Keratinocyte (primary cell): ENCODE results near the gene SKOR1. TPM values are rescaled to one million over a fixed set of nuclear protein-coding genes. Genes with fewer than 3 reads are reported as not detected.

ENCODE experiments used
- DNase-seq: peaks from one replicate; pipeline ENCODE4 v3.0.0-alpha.2; 2011; ENCODE audit warnings: low read depth, missing footprints, low spot score
- FAIRE-seq: peaks from 2 replicates; lab custom pipeline; 2011; peaks lifted over from hg19 to GRCh38; lab: Jason Lieb, UNC
- H2AFZ ChIP-seq: 2 replicates; pipeline ENCODE4 v1.6.0; 2012; ENCODE audit warnings: low read length, control low read depth, inconsistent platforms; ENCODE audit not compliant: control insufficient read depth
- H3K27ac ChIP-seq: 2 replicates; pipeline ENCODE4 v1.5.1; 2011; ENCODE audit warnings: low read length; ENCODE audit not compliant: control insufficient read depth, insufficient read depth
- H3K27me3 ChIP-seq: 3 replicates; pipeline ENCODE4 v1.6.0; 2011; ENCODE audit warnings: low read length; ENCODE audit not compliant: control insufficient read depth, insufficient read depth; ENCODE audit errors: extremely low read depth
- H3K36me3 ChIP-seq, 2 experiments: 2 replicates in 1 of 2; 3 replicates in 1 of 2; pipeline ENCODE4 v1.5.1; 2011; ENCODE audit warnings: low read length in 2 of 2, mild to moderate bottlenecking in 1 of 2; ENCODE audit not compliant: control insufficient read depth in 2 of 2, insufficient read depth in 2 of 2; ENCODE audit errors: extremely low read depth in 1 of 2
- H3K4me1 ChIP-seq: 3 replicates; pipeline ENCODE4 v1.5.1; 2011; ENCODE audit warnings: low read length; ENCODE audit not compliant: control insufficient read depth, insufficient read depth; ENCODE audit errors: extremely low read depth
- H3K4me2 ChIP-seq: 3 replicates; pipeline ENCODE4 v1.6.0; 2011; ENCODE audit warnings: low read depth, low read length; ENCODE audit not compliant: control insufficient read depth, insufficient read depth; ENCODE audit errors: extremely low read depth
- H3K4me3 ChIP-seq, 3 experiments: fragments of 200-600 bp in 1 of 3; sonication (generic) in 1 of 3; 2 replicates in 2 of 3; 3 replicates in 1 of 3; pipeline ENCODE4 v1.5.1; 2011 to 2016; ENCODE audit warnings: low read length in 3 of 3, mild to moderate bottlenecking in 3 of 3, control low read depth in 2 of 3, inconsistent platforms in 1 of 3, low read depth in 1 of 3, mixed read lengths in 1 of 3, mixed run types in 1 of 3, moderate library complexity in 1 of 3; ENCODE audit not compliant: control insufficient read depth in 2 of 3, insufficient read depth in 2 of 3; ENCODE audit errors: extremely low read depth in 1 of 3
- H3K79me2 ChIP-seq: 2 replicates; pipeline ENCODE4 v1.6.0; 2012; ENCODE audit warnings: low read length; ENCODE audit not compliant: control insufficient read depth, insufficient read depth
- H3K9ac ChIP-seq: 3 replicates; pipeline ENCODE4 v1.6.0; 2011; ENCODE audit warnings: low read length; ENCODE audit not compliant: control insufficient read depth, insufficient read depth; ENCODE audit errors: extremely low read depth
- H3K9me1 ChIP-seq: 3 replicates; pipeline ENCODE4 v1.6.0; 2011; ENCODE audit warnings: low read length; ENCODE audit not compliant: control insufficient read depth, insufficient read depth; ENCODE audit errors: extremely low read depth
- H3K9me3 ChIP-seq: 2 replicates; pipeline ENCODE4 v1.5.1; 2012; ENCODE audit warnings: low read depth, low read length; ENCODE audit not compliant: control insufficient read depth
- H4K20me1 ChIP-seq: 3 replicates; pipeline ENCODE4 v1.6.0; 2011; ENCODE audit warnings: low read length; ENCODE audit not compliant: control insufficient read depth, insufficient read depth; ENCODE audit errors: extremely low read depth
- CTCF ChIP-seq, 3 experiments: IDR thresholded peaks in 1 of 3; conservative IDR thresholded peaks in 1 of 3; optimal IDR thresholded peaks in 1 of 3; 2 replicates in 2 of 3; 3 replicates in 1 of 3; pipeline versions ENCODE3 to v1.5.1; 2011; ENCODE audit warnings: low read length in 3 of 3, mild to moderate bottlenecking in 3 of 3, moderate library complexity in 2 of 3, control low read depth in 1 of 3, inconsistent platforms in 1 of 3; ENCODE audit not compliant: insufficient read depth in 2 of 3; ENCODE audit errors: extremely low read depth in 1 of 3
- EZH2 ChIP-seq: IDR thresholded peaks from one replicate; pipeline ENCODE4 v1.6.1; 2012; ENCODE audit warnings: inconsistent platforms, mild to moderate bottlenecking, low read length, moderate library complexity
- dilution Hi-C: fragments of 300-500 bp; cut with MboI; formaldehyde crosslinking; loops from one replicate; pipeline ENCODE4 v1.7.0; 2020; ENCODE audit warnings: low sequenced_read_pairs; ENCODE audit not compliant: extremely low pct_ligation_motif_present
- polyA plus RNA-seq, 5 experiments: library from polyadenylated mRNA; depleted of rRNA in 3 of 5; stranded (reverse) in 3 of 5; stranded (forward) in 1 of 5; unstranded in 1 of 5; fragments of >200 nt; gene quantifications; 1 replicate in 1 of 5; 2 replicates in 3 of 5; 3 replicates in 1 of 5; pipeline versions ENCODE4 v1.2.1 to v1.2.3, GENCODE V29; 2011 to 2012; ENCODE audit warnings: missing spikeins in 2 of 5, low read depth in 1 of 5, low replicate concordance in 1 of 5

Gene SKOR1
- polyA plus RNA-seq, 1 donor (not counting 4 experiments of a cell fraction or from before 2014, with no cell fraction given): 0.03 TPM

DNA sequence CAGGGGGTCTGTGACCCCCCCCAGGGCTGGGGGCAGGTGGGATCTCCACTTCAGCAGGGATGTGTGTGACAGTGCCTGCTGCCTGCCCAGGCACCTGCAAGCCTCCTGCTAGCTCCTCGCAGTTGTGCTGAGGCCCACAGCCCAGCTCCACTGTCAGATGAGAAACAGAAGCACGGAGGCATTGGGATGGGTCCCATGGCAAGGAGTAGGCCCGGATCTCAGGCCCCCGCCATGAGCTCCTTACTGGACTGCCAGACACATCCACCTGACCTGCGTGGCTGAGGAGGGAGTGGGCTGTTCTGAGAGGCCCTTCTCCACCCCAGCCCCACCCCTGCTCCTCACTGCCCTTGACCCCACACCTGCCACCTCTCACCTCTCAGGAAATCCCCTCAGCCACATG, 18.2 kb upstream of the SKOR1 start:
- H4K20me1 ChIP-seq: no peaks in the 10 kb centered on the region
- no peak overlapping the region for H3K9ac ChIP-seq
- no peak overlapping the region for H3K27ac ChIP-seq
- no peak for TF ChIP-seq EZH2
- no peak for TF ChIP-seq CTCF (optimal IDR thresholded peaks at IDR 0.05 in 1 of 3, IDR thresholded peaks at IDR 0.05 in 1 of 3, conservative IDR thresholded peaks at IDR 0.05 in 1 of 3; ENCODE audit: extremely low read depth in 1 of 3, insufficient read depth in 2 of 3, low read length in 3 of 3)
- dilution Hi-C loops: no loop called here
- H3K27me3 ChIP-seq: no peaks in the 10 kb centered on the region
- H3K79me2 ChIP-seq: no peaks in the 10 kb centered on the region
- DNase-seq (no peak), FAIRE-seq (no peak)
- no peak overlapping the region for H3K4me2 ChIP-seq
- no peaks in the 10 kb centered on the region for H3K9me3 ChIP-seq
- H3K9me1 ChIP-seq: no peaks in the 10 kb centered on the region
- no peak overlapping the region for H2AFZ ChIP-seq
- H3K4me3 ChIP-seq: no peak overlapping the region
- H3K36me3 ChIP-seq: no peaks in the 10 kb centered on the region
- H3K4me1 ChIP-seq: no peaks in the 10 kb centered on the region

- Histone ChIP-seq H3K4me3 (no peak overlapping the region), H3K36me3 (no peaks in the 10 kb centered on the region), H3K27me3 (no peaks in the 10 kb centered on the region), H3K9ac (no peak overlapping the region), H3K27ac (no peak overlapping the region), H3K9me1 (no peaks in the 10 kb centered on the region), H4K20me1 (no peaks in the 10 kb centered on the region), H2AFZ (no peak overlapping the region), H3K4me2 (no peak overlapping the region), H3K79me2 (no peaks in the 10 kb centered on the region), H3K4me1 (no peaks in the 10 kb centered on the region), H3K9me3 (no peaks in the 10 kb centered on the region)
- FAIRE-seq (no peak), DNase-seq (no peak)
- dilution Hi-C loops: no loop called here
- TF ChIP-seq CTCF (optimal IDR thresholded peaks at IDR 0.05 in 1 of 3, IDR thresholded peaks at IDR 0.05 in 1 of 3, conservative IDR thresholded peaks at IDR 0.05 in 1 of 3; ENCODE audit: extremely low read depth in 1 of 3, insufficient read depth in 2 of 3, low read length in 3 of 3) (no peak), EZH2 (no peak)
Measured at GRCh38 chr15:67807836-67808235, 17.5 kb upstream of the SKOR1 start.
